ENCODE measurements around the gene SCARB1.

The SCARB1 gene

DNA sequence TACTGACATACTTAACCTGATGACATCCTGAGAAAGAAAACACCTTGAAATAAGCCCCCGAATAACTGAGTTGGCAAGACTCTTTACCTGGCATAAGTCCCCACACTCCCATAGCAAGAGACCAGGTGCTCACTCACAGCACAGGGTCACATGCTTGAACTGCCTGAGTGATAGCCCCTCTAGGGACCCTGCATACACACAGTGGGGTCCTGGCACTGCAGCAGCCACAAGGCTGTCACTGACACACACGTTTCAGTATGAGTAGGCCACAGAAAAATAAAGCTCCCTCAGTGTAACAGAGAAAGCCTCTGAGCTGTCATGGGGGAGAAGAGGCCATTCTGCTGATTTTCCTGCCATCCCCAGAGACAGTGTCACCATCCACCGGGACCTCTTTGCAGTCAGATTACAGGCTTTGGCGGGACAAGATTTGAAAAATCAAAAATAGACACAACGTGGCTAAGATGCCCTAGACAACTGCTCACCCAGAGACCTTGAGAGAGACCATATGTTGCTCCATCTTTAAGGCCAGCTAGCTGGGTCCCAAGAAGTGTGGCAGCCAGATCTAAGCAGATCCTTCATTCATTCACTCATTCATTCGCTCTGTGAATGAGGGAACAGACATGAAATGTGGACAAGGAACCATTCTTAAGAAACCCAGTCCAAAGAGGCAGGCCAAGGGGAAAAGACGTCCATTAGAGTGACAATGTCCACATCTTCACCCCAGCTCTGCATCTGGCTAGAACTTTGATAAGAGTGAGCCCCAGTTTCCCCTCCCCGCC, 1.6 kb downstream of the SCARB1 start:
- ATAC-seq = no peak

DNA sequence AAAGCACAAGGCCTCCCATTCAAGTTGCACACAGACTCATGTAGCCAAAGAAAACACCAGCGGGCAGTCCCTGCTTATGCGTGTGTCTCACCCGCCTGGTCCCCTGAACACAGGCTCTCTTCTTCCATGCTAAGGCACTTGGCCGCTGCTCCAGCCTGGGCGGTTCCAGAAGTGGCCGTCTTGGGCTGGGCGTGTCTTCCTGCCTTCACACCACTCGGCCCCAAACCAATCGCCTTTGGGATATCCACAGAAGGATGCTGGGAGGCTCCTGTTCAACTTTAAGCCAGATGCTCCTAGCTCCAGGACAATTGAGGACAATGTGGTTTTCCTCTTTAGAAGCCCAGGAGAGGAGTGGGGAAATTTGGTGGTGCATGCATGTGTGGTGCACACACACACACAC, 2.2 kb downstream of the SCARB1 start:
- no peak for ATAC-seq

DNA sequence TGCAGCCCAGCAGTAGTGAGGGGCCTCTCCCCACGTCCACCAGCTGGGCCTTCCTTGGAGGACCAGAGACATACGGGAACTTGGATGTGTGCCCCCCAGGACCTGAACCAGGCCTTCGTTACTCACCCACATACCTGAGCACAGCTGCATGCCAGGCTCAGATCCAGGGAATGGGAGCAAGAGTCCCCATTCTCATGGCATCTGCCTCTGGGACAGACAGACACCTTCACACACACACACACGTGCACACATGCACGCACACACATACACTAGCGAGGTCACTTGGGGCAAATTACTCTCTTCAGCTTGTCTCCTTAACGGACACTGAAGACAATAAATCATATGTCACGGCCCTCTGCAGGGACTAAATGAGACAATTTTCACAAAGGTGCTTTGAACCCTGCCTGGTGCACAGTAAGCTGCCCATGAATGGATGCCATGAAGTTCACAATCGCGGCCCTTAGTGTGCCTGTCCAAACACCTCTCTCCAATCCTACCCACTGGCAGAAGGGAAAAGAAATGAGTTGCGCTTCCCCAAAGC, 5.7 kb downstream of the SCARB1 start:
- ATAC-seq = no peak

DNA sequence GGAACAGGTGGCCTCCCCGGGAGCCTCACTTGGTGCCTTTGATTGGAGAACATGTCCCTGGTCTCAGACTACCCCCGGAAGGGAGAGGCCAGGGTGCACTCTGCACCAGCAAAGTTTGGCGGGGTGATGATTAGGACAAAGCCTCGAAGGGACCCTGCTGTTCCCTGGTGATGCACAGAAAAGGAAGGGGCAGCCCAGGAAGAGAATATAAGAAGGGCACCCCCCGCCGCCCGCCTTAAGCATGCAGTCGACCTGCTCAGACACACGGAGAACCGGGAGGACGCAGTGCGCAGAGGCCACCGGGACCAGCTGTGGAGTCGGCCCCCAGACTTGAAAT, 6.9 kb downstream of the SCARB1 start:
- ATAC-seq = no peak

DNA sequence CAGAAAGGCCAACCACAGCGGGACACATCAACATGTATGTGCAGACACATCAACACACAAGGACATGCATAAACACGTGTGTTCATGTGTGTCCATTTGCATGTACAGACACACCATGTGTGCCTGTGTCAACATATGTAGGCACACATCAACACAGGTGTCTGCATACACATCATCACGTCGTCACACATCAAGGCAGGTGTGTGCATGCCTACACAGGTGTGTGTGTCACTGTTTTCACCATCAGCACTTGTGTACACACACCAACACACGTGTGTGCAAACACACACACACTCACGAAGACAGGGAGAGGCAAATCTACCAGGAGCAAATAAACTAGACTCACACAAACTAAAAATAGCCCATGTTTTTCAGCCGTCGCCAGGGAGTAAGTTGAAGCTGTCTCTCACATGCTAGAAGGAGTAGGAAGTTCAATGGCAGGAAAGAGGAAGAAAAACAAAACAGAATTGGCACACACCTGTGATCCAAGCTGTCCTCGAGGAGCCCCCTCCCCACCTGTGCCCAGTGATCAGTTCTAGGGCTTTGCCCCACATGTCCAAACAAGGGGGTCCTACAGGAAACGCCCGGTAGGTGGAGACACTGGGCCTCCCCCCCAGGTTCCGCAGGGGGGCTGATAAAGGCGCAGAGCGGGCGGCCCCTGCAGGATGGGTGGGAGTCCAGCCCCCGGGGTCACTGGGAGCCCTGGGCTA, 7.4 kb downstream of the SCARB1 start:
- no peak for ATAC-seq

DNA sequence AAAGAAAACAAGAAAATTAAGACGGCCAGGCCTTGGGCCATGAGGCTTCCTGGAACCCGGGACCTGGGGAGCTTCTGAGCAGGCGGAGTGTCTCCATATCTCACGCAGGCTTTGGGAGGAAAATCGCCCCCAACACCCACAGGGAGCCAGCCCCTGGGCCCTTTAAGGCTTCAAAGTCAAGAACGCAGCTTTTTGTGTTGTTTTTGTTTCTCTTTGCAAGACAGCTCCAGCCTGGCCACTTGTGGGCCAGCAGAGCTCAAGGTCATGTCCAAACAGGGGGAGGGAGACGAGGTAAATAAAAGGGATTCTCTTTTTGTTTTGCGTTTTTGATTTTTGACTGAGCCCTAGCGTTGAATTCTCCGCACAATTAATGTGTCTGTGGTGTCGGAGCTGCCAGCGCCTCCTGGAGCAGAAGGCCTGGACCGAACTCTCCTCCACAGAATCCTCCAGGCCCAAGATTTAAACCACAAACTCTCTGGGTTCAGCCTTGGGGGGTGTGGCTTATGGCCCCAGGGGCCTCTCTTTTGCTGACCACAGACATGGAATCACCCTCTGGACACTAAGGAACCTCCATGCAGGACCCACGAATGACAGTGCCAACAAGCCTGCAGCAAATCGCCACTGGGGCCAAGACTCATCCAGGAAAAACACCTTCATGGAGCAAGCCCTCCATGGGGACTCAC, 8.2 kb downstream of the SCARB1 start:
- no peak for ATAC-seq

- no peak for ATAC-seq
Observed at GRCh38 chr12:124854637-124855184, 9.0 kb downstream of the SCARB1 start.

DNA sequence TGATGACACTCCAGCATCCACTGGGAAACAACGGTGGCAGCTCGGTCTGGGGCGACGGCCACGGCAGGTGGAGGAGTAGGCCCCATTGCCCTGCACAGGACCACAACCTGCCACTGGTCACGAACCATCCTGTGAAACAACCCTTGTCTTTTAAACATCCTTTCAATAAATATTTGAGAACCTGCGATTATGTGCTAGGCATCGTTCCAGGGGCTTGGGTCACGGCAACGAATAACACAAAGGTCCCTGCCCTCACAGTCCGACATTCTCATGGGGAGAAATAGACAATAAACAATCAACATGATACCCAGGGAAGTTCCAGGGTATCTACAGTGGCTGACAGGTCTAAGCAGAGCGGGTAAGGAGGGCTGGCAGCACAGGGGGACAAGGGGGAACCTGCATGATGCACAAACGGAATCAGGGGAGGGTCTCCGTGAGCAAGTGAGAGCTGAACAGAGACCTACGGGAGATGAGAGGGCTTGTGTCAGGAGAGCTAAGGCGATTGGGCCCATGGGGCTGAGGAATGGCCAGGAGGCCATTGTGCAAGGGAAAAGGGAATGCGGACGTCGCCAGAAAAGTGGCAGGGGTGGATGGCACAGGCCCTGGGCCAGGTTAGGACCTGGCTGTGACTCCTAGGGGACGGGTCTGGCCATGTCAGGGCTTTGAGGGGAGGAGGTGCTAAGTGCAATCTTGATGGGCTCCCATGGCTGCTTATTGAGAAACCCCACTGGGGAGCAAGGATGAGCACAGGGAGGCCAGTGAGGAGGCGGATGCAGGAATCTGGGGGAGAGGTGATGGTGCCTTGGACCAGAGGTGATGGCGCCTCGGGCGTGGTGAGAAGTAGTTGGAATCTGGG, 9.7 kb downstream of the SCARB1 start:
- no peak for ATAC-seq

- no peak for ATAC-seq
Observed at GRCh38 chr12:124852911-124853427, 10.7 kb downstream of the SCARB1 start.

- ATAC-seq = no peak
Observed at GRCh38 chr12:124852329-124852831, 11.3 kb downstream of the SCARB1 start.

DNA sequence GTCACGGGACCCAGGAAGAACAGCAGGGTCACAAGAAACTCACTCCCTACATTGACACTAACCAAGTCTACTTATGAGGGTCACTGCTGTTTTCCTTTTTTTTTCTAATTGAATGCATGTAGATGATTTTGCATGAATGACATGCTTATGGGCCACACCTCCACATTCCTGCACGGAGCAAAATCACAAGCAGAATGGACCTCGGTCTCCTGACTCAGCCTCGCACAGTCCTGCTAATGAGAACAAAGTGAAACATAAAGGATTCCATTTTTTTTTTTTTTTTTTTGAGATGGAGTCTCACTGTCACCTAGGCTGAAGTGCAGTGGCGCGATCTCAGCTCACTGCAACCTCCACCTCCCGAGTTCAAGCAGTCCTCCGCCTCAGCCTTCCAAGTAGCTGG, 12.3 kb downstream of the SCARB1 start:
- no peak for ATAC-seq

GRCh38 chr12:124849382-124849781, 14.3 kb downstream of the SCARB1 start:
- no peak for ATAC-seq

DNA sequence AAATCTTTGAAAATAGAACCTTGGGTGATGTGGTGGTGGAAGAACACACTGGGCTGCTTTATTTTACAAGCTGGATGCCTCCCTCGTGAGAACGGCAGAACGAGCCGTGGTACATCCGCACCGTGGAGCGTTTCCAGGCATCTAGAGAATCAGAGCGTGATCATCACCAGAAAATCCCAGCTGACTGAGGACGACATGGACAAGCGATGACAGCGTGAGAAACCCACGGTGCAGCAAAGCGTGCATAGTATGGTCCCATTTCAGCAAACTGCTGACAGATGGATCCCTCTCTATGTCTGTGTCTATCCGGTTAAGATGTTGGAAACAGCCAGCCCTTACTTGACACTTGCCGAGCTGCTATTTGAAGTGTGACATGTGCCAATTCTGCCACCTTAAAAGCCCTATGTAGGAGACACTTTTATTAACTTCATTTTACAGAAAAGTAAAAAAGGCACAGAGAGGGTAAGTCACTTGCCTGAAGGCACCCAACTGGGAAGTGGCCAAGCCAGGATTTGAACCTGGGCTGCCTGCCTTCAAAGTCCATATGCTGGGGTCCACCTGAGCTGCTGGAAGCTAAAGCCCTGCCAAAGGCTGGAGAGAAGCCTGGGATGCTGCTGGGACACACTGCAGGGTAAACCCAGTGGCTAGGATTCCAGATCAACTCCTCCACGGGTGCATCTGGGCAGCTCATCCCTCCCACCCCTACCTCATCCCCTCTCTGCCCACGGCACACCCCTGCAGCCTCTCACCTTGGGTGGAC, 14.9 kb downstream of the SCARB1 start:
- ATAC-seq = no peak

GRCh38 chr12:124847113-124848074, 16.3 kb downstream of the SCARB1 start:
- ATAC-seq = no peak

DNA sequence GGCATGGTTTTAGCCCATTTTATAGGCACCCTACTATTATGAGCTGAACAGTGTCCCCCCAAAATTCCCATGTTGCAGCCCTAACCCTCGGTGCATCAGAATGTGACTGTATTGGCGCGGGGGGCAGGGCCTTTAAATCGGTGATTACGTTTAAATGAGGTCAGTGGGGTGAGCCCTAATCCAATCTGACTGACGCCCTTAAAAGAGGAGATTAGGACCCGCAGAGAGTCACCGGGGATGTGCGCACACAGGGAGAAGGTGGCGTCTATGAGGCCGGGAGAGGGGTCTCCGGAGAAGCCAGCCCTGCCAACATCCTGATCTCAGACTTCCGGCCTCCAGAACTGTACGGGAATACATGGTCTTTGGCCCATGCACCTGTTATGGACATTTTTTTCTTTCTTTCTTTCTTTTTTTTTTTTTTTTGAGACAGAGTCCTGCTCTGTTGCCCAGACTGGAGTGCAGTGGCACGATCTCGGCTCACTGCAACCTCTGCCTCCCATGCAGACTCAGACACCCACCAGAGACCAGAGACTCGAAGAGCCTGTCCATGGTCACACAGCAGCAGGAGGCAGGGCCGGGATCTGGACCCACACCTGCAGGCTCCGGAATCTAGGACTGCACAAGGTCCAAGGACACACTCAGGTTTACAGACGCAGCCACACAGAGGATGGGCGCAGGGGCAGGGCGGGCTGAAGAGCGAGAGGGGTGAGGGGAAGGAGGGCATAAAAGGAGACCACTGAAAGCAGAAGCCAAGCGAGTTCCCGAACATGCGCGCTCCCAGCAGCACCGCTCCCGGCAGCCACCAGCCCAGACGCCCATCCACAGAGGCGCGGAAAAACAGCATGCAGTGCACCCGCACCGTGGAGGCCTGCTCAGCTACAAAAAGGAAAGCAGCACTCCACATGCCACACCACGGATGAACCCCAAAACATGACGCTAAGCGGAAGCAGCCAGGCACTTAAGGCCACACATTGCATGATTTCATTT, 19.0 kb downstream of the SCARB1 start:
- no peak for ATAC-seq

- no peak for ATAC-seq
Observed at GRCh38 chr12:124842800-124843510, 20.7 kb downstream of the SCARB1 start.

DNA sequence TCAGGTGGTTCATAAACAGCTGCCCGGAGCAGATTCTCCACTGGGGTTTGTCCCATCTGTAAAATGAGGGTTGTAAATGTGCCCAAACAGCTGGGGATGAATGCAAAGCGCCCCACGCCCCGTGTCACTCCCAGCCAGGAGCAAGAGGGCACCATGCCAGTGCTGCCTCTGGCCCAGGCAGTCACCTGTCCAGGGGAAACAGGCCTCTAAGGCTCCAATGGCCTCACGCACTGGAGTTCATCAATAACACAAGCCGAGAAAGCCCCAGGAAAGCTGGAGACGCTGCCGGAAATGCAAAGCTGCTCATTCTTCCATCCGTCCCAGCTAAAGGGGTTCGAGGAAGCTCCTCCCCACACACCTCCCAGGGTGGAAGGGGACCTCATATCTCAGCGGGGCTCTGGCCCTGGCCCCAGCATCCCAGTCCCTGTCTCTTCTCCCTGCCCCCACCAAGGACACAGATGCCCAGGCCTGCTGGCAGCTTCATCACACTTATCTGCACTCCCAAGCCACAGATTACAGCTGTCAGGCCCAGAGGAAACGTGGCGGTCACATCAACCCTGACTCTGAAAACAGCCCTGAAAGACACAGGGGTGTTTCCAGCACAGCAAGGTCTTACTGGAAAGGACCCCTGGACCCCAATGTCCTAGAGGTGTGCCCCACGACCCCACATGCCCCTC, 21.5 kb downstream of the SCARB1 start:
- ATAC-seq = no peak
